PC-3 (cell line): ENCODE data around the gene RNLS. TPM values are rescaled to one million over a fixed set of nuclear protein-coding genes. Genes with fewer than 3 reads are reported as not detected.

ENCODE experiments used
- ATAC-seq: fragments of 200-7000 bp; cut with Tn5 transposase; 2 replicates; pipeline ENCODE4 v1.9.1; 2020; ENCODE audit warnings: mild to moderate bottlenecking, moderate library complexity
- BruUV-seq: library from RNA; stranded (reverse); fragments of 400-500 nt; replicated peaks from 2 replicates; lab custom pipeline; 2021; lab: Mats Ljungman, UMichigan
- CTCF ChIA-PET: fragments of 300-600 bp; sonication (Branson Sonifier 250); formaldehyde crosslinking; loops from one replicate; lab custom pipeline; 2022; ENCODE audit warnings: antibody characterized with exemption; lab: Charles Lee
- POLR2A ChIA-PET: fragments of 300-600 bp; sonication (Branson Sonifier 250); formaldehyde crosslinking; loops from one replicate; lab custom pipeline; 2022; ENCODE audit warnings: antibody characterized with exemption; ENCODE audit not compliant: unreplicated experiment; lab: Charles Lee
- DNase-seq: peaks from one replicate; pipeline ENCODE4 v3.0.0-alpha.2; 2015
- H2AFZ ChIP-seq: fragments of 300-600 bp; sonication (generic); 2 replicates; pipeline ENCODE4 v1.6.0; 2016; ENCODE audit warnings: antibody characterized with exemption, low read length
- H3F3A ChIP-seq: fragments of 300-600 bp; sonication (generic); one replicate; pipeline ENCODE4 v1.6.0; 2017; ENCODE audit warnings: antibody characterized with exemption, low read length, control low read depth, mild to moderate bottlenecking; ENCODE audit not compliant: unreplicated experiment
- H3K27ac ChIP-seq: fragments of 300-600 bp; sonication (generic); 2 replicates; pipeline ENCODE4 v1.5.1; 2016; ENCODE audit warnings: mild to moderate bottlenecking, low read length
- H3K27me3 ChIP-seq: fragments of 300-600 bp; sonication (generic); 2 replicates; pipeline ENCODE4 v1.6.1; 2016; ENCODE audit warnings: low read length, mixed read lengths
- H3K36me3 ChIP-seq: fragments of 300-600 bp; sonication (generic); 2 replicates; pipeline ENCODE4 v1.6.1; 2016; ENCODE audit warnings: low read depth, mixed run types, low read length, mixed read lengths
- H3K4me1 ChIP-seq: fragments of 300-600 bp; sonication (generic); 2 replicates; pipeline ENCODE4 v1.5.1; 2016; ENCODE audit warnings: low read length; ENCODE audit not compliant: insufficient read depth
- H3K4me2 ChIP-seq: fragments of 300-600 bp; sonication (generic); 2 replicates; pipeline ENCODE4 v1.6.0; 2016; ENCODE audit warnings: low read length
- H3K4me3 ChIP-seq: fragments of 300-600 bp; sonication (generic); 2 replicates; pipeline ENCODE4 v1.5.1; 2016; ENCODE audit warnings: mild to moderate bottlenecking, low read length, mixed read lengths
- H3K79me2 ChIP-seq: fragments of 300-600 bp; sonication (generic); 2 replicates; pipeline ENCODE4 v1.6.1; 2017; ENCODE audit warnings: low read length, mixed read lengths
- H3K9ac ChIP-seq: fragments of 300-600 bp; sonication (generic); 2 replicates; pipeline ENCODE4 v1.6.0; 2016; ENCODE audit warnings: mild to moderate bottlenecking, low read length
- H3K9me2 ChIP-seq: fragments of 300-600 bp; sonication (generic); replicated peaks from 2 replicates; pipeline ENCODE4 v1.6.1; 2016; ENCODE audit warnings: mixed run types, low read length, mixed read lengths
- H3K9me3 ChIP-seq: fragments of 300-600 bp; sonication (generic); 2 replicates; pipeline ENCODE4 v1.6.1; 2016; ENCODE audit warnings: low read length, mixed read lengths
- H4K20me1 ChIP-seq: fragments of 300-600 bp; sonication (generic); 2 replicates; pipeline ENCODE4 v1.6.1; 2016; ENCODE audit warnings: low read length, mixed read lengths
- EZH2 ChIP-seq: fragments of 300-600 bp; sonication (generic); IDR thresholded peaks from one replicate; pipeline ENCODE4 v1.6.1; 2017; ENCODE audit warnings: antibody characterized with exemption, mild to moderate bottlenecking, low read length; ENCODE audit not compliant: unreplicated experiment
- EZH2phosphoT487 ChIP-seq: fragments of 300-600 bp; sonication (generic); IDR thresholded peaks from 2 replicates; pipeline ENCODE4 v1.6.1; 2018; ENCODE audit warnings: mild to moderate bottlenecking, antibody characterized with exemption, low read length, borderline replicate concordance
- intact Hi-C: fragments of 100-400 bp; cut with micrococcal nuclease; formaldehyde crosslinking; loops from 2 replicates; pipeline ENCODE4 v1.9.0; 2023
- total RNA-seq: library from RNA; depleted of rRNA; stranded (reverse); fragments of >200 nt; gene quantifications from 2 replicates; pipeline ENCODE4 v1.2.3, GENCODE V29; 2014
- TF ChIP-seq, protein P1 (sequence below): fragments of 300-600 bp; sonication (generic); conservative IDR thresholded peaks from 2 replicates; pipeline ENCODE4 v1.5.1; 2017; ENCODE audit warnings: antibody characterized with exemption, low read depth, mild to moderate bottlenecking, low read length

RNLS gene
- total RNA-seq, 1 experiment from 2014 or later: not detected

DNA sequence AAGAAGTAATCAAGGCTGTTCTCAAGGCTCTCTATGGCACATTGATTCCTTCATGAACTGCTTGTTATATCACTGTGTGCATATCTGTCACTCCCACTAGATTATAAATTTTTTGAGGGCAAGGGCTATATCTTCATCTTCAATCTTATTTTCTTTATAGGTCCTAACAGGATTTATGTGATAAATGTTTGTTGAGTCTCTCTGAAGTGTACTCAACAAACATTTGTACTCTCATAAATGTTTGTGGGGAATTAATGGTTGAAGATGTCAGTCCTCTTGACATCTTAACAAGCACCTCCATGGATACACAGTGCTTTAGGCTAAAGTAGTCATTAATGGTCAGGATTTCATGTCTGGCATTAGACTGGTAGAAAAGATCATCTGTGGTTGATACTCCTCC, 143.2 kb downstream of the RNLS start:
- DNase-seq (no peak), ATAC-seq (no peak)
- Histone ChIP-seq H3K9ac (no peak overlapping the region), H4K20me1 (no peaks in the 10 kb centered on the region), H3K27me3 (no peaks in the 10 kb centered on the region), H3K27ac (no peak overlapping the region), H3K9me3 (no peaks in the 10 kb centered on the region), H3K4me2 (no peak overlapping the region), H3K36me3 (no peaks in the 10 kb centered on the region), H3F3A (no peaks in the 10 kb centered on the region), H2AFZ (no peak overlapping the region), H3K9me2 (no peaks in the 10 kb centered on the region), H3K4me1 (no peaks in the 10 kb centered on the region), H3K79me2 (no peaks in the 10 kb centered on the region), H3K4me3 (no peak overlapping the region)
- TF ChIP-seq EZH2 (no peak), EZH2phosphoT487 (no peak)
- TF ChIP-seq, protein P1, sequence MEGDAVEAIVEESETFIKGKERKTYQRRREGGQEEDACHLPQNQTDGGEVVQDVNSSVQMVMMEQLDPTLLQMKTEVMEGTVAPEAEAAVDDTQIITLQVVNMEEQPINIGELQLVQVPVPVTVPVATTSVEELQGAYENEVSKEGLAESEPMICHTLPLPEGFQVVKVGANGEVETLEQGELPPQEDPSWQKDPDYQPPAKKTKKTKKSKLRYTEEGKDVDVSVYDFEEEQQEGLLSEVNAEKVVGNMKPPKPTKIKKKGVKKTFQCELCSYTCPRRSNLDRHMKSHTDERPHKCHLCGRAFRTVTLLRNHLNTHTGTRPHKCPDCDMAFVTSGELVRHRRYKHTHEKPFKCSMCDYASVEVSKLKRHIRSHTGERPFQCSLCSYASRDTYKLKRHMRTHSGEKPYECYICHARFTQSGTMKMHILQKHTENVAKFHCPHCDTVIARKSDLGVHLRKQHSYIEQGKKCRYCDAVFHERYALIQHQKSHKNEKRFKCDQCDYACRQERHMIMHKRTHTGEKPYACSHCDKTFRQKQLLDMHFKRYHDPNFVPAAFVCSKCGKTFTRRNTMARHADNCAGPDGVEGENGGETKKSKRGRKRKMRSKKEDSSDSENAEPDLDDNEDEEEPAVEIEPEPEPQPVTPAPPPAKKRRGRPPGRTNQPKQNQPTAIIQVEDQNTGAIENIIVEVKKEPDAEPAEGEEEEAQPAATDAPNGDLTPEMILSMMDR: no peak
- ChIA-PET POLR2A (no interaction called here), CTCF (no interaction called here)
- no TSS peak for BruUV-seq
- intact Hi-C loops: no loop called here

- no peaks in the 10 kb centered on the region for H3K9me2 ChIP-seq
- no peak overlapping the region for H3K4me2 ChIP-seq
- ChIA-PET POLR2A (no interaction called here), CTCF (no interaction called here)
- BruUV-seq: no TSS peak
- no peak overlapping the region for H2AFZ ChIP-seq
- no peak overlapping the region for H3K9ac ChIP-seq
- H4K20me1 ChIP-seq: no peaks in the 10 kb centered on the region
- no peaks in the 10 kb centered on the region for H3K9me3 ChIP-seq
- no peak overlapping the region for H3K27ac ChIP-seq
- H3K4me1 ChIP-seq: no peaks in the 10 kb centered on the region
- H3K79me2 ChIP-seq: no peaks in the 10 kb centered on the region
- ATAC-seq: no peak
- intact Hi-C loops: no loop called here
- TF ChIP-seq, protein P1: no peak
- TF ChIP-seq EZH2: no peak
- no peak for TF ChIP-seq EZH2phosphoT487
- no peak overlapping the region for H3K4me3 ChIP-seq
- DNase-seq: no peak
- H3K36me3 ChIP-seq: no peaks in the 10 kb centered on the region
- no peaks in the 10 kb centered on the region for H3F3A ChIP-seq
- H3K27me3 ChIP-seq: no peaks in the 10 kb centered on the region
Observed at GRCh38 chr10:88437411-88437810, 145.7 kb downstream of the RNLS start.

DNA sequence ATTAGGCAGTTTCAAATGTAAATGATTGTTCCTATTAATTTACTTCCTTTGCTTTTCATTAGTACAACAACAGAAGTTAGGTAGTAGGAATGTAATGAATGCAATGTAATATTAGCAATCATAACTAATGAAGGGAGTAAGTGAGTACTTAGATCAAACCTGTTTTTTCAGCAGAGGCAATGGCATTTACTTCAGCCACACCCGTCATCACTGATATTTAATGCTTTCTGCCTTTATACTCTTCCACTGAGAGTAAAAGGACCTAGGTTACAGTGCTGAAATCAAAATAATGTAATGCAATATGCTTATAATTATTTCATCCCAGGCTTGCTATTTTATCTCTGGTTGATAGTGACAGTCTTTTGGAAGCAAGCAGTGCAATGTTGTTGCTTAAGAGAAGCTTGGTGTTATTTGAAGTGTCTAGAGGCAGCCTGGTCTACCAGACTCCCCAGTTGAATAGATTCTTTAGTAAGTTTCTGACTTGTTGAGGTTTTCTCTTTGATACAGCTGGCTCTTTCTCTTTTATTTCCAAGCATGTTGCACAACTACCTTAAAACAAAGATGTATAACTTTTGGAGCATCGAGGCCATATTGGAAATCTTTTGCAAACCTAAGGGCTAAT, 149.4 kb downstream of the RNLS start:
- Histone ChIP-seq H3K79me2 (no peaks in the 10 kb centered on the region), H3K4me2 (no peak overlapping the region), H3K9ac (no peak overlapping the region), H3K27me3 (no peaks in the 10 kb centered on the region), H3K9me2 (no peaks in the 10 kb centered on the region), H4K20me1 (no peaks in the 10 kb centered on the region), H3K4me1 (no peaks in the 10 kb centered on the region), H2AFZ (no peak overlapping the region), H3F3A (no peaks in the 10 kb centered on the region), H3K27ac (no peak overlapping the region), H3K9me3 (no peaks in the 10 kb centered on the region), H3K36me3 (no peaks in the 10 kb centered on the region), H3K4me3 (no peak overlapping the region)
- ATAC-seq: no peak
- CTCF ChIA-PET: no interaction called here
- intact Hi-C loops: no loop called here
- POLR2A ChIA-PET: no interaction called here
- no TSS peak for BruUV-seq
- TF ChIP-seq EZH2: no peak
- TF ChIP-seq EZH2phosphoT487: no peak
- TF ChIP-seq, protein P1: no peak
- no peak for DNase-seq
